ENCODE measurements around the gene UNCX. TPM values are rescaled to one million over a fixed set of nuclear protein-coding genes. Genes with fewer than 3 reads are reported as not detected.

The UNCX gene
- total RNA-seq, 1 donor from 2014 or later: not detected

GRCh38 chr7:1255817-1256340, 23.2 kb downstream of the UNCX start:
- Histone ChIP-seq H3K27ac (replicated peaks) (no peak overlapping the region), H3K4me1 (no peaks in the 10 kb centered on the region), H3K4me3 (no peak overlapping the region), H3K27me3 (ENCODE audit: low read depth) (peaks cover 100% of the 10 kb centered on the region), H3K36me3 (no peaks in the 10 kb centered on the region), H3K9me3 (replicated peaks) (no peaks in the 10 kb centered on the region)
- no peak for DNase-seq
- intact Hi-C loops (cut with micrococcal nuclease): no loop called here
- TF ChIP-seq, protein P1, sequence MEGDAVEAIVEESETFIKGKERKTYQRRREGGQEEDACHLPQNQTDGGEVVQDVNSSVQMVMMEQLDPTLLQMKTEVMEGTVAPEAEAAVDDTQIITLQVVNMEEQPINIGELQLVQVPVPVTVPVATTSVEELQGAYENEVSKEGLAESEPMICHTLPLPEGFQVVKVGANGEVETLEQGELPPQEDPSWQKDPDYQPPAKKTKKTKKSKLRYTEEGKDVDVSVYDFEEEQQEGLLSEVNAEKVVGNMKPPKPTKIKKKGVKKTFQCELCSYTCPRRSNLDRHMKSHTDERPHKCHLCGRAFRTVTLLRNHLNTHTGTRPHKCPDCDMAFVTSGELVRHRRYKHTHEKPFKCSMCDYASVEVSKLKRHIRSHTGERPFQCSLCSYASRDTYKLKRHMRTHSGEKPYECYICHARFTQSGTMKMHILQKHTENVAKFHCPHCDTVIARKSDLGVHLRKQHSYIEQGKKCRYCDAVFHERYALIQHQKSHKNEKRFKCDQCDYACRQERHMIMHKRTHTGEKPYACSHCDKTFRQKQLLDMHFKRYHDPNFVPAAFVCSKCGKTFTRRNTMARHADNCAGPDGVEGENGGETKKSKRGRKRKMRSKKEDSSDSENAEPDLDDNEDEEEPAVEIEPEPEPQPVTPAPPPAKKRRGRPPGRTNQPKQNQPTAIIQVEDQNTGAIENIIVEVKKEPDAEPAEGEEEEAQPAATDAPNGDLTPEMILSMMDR (IDR thresholded peaks at IDR 0.05; ENCODE audit: borderline replicate concordance): no peak

DNA sequence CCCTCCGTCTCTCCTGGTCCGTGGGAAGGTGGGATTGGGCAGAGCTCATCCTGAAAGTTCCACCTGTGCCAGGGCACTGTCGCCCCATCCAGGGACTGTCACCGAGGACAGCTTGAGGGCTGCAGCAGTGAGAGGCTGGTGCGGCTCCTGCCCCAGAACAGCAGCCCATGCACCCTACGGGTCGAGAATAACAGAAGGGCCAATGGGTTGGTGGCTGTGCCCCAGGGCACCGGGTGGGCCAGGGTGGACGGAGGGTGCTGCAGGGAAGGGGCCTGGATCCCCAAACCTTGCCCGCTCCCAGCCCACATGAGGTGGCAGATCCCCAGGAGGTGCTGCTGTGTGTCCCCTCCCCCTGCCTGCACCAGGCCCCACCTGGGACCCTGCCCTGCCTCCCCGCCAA, 23.9 kb downstream of the UNCX start:
- H3K4me1 ChIP-seq: no peaks in the 10 kb centered on the region
- H3K27me3 ChIP-seq (ENCODE audit: low read depth): peaks cover 96% of the 10 kb centered on the region

GRCh38 chr7:1257221-1257620, 24.5 kb downstream of the UNCX start:
- H3K9me3 ChIP-seq (replicated peaks): no peaks in the 10 kb centered on the region
- no peak for DNase-seq
- peaks cover 95% of the 10 kb centered on the region for H3K27me3 ChIP-seq (ENCODE audit: low read depth)
- H3K36me3 ChIP-seq: no peaks in the 10 kb centered on the region
- no peak overlapping the region for H3K27ac ChIP-seq (replicated peaks)
- intact Hi-C loops (cut with micrococcal nuclease): no loop called here
- H3K4me1 ChIP-seq: no peaks in the 10 kb centered on the region
- H3K4me3 ChIP-seq: no peak overlapping the region
- TF ChIP-seq, protein P1 (IDR thresholded peaks at IDR 0.05; ENCODE audit: borderline replicate concordance): no peak

More for the DNA sequence above, 23.9 kb downstream of the UNCX start:
- no peaks in the 10 kb centered on the region for H3K9me3 ChIP-seq (replicated peaks)
- H3K36me3 ChIP-seq: no peaks in the 10 kb centered on the region
- TF ChIP-seq, protein P1 (IDR thresholded peaks at IDR 0.05; ENCODE audit: borderline replicate concordance): no peak
- intact Hi-C loops (cut with micrococcal nuclease): no loop called here
- no peak overlapping the region for H3K27ac ChIP-seq (replicated peaks)
- DNase-seq: no peak
- no peak overlapping the region for H3K4me3 ChIP-seq

DNA sequence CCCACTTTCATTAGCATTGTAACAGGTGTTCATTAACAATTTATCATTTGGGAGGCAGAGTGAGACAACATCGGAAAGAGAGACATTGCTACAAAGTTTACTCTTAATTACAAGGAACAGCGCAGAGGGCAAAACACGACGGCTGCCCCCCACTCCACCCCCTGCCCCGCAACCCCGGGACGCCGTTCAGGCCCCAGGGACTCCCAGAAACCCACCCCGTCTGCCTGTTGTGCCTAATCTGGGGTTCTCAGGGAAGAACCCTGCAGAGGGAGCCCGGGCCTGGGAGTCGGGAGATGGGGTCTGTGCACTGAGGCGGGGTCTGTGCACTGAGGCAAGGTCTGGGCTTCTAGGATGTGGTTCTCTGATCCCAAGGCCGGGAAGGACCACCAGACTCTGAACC, 25.2 kb downstream of the UNCX start:
- TF ChIP-seq, protein P1 (IDR thresholded peaks at IDR 0.05; ENCODE audit: borderline replicate concordance): no peak
- Histone ChIP-seq H3K36me3 (no peaks in the 10 kb centered on the region), H3K9me3 (replicated peaks) (no peaks in the 10 kb centered on the region), H3K4me3 (no peak overlapping the region), H3K4me1 (no peaks in the 10 kb centered on the region), H3K27me3 (ENCODE audit: low read depth) (peaks cover 95% of the 10 kb centered on the region), H3K27ac (replicated peaks) (no peak overlapping the region)
- no peak for DNase-seq
- intact Hi-C loops (cut with micrococcal nuclease): no loop called here

DNA sequence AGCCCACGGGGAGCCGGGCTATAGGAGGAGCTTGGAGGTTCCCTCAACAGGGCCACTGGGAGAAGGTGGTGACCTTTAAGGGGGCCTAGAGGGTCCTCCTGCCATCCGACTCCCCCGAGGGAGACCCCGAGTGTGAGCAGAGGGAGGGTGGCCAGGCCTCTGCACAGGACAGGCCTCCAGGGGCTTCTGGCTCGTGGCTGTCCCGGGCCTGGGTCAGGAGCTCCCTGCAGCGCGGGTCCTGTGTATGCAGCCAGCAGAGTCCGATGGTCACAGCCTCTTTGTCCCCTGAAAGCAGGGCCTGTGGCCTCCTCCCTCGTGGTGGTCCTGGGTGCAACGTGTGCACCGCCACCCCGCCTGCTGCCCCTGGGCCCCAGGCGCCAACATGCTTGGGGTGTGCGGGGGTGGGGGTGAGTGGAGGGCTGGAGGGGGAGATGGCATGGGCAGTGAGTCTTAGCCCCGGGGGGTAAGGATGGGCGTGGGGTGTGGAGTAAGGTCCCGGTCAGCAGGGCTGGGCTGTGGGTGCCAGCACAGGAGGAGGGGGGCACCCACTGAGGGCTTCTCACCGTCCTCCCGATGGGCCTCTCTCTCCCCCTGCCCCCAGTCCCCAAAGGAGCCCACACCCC, 27.1 kb downstream of the UNCX start:
- peaks cover 95% of the 10 kb centered on the region for H3K27me3 ChIP-seq (ENCODE audit: low read depth)
- H3K4me3 ChIP-seq: no peak overlapping the region
- no peaks in the 10 kb centered on the region for H3K4me1 ChIP-seq
- DNase-seq: no peak
- no peaks in the 10 kb centered on the region for H3K9me3 ChIP-seq (replicated peaks)
- TF ChIP-seq, protein P1 (IDR thresholded peaks at IDR 0.05; ENCODE audit: borderline replicate concordance): no peak
- no peak overlapping the region for H3K27ac ChIP-seq (replicated peaks)
- H3K36me3 ChIP-seq: no peaks in the 10 kb centered on the region
- intact Hi-C loops (cut with micrococcal nuclease): no loop called here

Data from left ventricle myocardium inferior (tissue), 1 donor.